Dermis blood vessel endothelial cell (primary cell): ENCODE measurements around the gene ERVK3-1. TPM values are rescaled to one million over a fixed set of nuclear protein-coding genes. Genes with fewer than 3 reads are reported as not detected.

Source experiments
- DNase-seq: peaks from one replicate; pipeline ENCODE4 v3.0.0; 2010
- total RNA-seq: library from RNA; depleted of rRNA; stranded (reverse); fragments of >200 nt; gene quantifications from 2 replicates; pipeline ENCODE4 v1.2.3, GENCODE V29; 2014

ERVK3-1 gene
- total RNA-seq, 1 donor from 2014 or later, result 31.8 TPM

DNA sequence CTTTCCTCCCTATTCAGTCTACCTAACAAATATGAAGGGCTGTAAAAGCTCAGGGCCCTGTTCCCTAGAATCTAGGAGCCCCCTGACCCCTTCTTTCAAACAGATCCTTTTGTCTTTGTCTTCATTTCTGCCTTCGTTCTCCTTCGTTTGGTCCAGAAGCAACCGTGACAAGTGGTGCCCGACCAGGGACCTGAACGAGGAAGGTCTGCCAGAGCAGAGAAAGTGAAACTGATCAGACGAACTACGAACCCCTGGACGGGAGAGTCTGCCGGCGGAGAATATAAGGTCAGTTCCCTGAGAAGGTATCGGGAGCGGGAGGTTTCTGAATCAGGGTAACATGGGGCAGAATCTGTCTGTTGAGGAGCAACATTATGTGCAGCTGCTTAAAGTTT, 751 bp downstream of the ERVK3-1 start:
- DNase-seq, result peak; percentile 41

DNA sequence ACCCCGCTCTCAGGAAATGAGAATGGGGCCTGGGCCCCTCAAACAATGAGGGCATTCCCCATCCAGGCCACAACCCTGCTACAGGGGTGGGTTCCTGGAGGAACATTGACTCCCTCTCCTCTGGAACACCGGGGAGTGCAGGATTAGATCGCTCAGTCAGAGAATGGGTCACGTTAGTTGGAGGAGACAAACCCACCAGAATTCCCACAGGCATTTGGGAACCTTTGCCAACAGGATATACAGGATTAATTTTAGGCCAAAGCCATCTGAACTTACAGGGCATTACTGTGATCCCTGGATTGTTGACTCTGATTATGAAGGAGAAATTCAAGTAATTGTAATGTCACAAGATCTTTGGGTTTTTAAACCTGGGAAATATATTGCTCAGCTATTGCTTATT, 2.6 kb downstream of the ERVK3-1 start:
- DNase-seq, result no peak

DNA sequence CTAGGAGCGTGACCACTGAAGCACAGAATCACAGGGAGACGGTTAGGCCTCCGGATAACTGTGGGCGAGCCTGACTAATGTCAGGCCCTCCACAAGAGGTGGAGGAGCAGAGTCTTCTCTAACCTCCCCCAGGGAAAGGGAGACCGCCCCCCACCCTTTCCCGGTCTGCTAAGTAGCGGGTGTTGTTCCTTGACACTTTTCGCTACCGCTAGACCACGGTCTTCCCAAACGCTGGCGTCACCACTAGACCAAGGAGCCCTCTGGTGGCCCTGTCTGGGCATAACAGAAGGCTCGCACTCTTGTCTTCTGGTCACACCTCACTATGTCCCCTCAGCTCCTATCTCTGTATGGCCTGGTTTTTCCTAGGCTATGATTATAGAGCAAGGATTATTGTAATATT, 5.5 kb downstream of the ERVK3-1 start:
- DNase-seq, result peak; percentile 51

DNA sequence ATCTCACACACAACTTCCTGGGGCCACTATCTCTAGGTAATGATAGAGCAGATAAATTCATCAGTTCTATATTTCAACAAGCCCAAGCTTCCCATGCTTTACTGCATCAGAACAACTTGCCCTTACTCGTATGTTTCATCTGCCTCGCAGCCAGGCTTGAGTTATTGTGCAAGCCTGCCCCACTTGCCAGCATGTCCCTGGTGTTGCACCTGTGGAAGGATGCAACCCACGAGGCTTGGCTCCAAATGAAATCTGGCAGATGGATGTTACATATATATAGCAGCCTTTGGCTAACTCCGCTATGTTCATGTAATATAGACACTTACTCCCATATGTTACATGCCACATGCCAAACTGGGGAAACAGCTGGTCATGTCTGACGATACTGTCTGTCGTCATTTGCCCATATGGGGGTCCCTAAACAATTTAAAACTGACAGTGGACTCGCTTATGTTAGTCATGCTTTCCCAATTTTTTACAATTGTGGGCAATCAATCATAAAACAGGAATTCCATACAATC, 6.2 kb downstream of the ERVK3-1 start:
- no peak for DNase-seq

DNA sequence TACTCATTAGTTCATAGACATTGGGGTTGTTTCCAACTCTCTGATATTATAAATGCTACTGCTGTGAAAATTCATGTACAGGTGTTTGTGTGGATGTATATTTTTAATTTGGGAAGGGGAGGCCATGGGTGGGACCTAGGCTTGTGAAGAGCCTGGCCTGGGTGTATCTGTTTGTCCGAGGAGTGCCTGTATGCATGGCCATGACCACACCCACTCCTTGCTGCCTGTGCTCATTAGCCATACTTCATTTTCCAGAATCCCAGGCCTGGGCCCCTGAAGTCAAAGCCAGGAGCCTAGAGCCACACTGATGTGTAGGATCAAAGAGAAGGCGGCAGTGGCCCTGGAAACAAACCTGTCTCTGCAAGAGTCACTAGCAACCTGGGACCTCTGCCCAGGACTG, 10.4 kb downstream of the ERVK3-1 start:
- DNase-seq, result no peak

DNA sequence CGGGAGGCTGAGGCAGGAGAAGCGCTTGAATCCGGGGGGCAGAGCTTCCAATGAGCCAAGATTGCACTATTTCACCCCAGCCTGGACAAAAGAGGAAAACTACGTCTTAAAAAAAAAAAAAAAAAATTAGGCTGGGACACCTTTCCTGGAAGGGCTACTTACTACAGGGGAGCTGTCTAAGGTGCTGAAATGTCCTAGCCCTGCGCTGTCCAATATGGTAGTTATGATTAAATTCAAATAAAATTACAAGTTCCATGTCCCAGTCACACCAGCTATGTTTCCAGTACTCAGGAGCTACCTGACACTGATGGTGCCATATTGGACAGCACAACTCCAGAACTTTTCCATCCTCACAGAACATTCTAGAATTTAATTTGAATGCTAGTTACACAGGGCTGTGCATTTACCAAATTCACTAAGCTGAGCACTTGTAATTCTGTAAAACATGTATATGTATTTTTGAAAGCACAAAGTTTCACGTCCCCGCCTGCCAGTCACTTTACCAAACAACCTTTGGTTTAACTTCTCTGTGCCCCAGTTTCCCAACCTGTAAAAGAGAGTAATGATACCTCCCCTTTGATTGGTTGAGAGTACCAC, 12.4 kb downstream of the ERVK3-1 start:
- DNase-seq, result peak; percentile 69

DNA sequence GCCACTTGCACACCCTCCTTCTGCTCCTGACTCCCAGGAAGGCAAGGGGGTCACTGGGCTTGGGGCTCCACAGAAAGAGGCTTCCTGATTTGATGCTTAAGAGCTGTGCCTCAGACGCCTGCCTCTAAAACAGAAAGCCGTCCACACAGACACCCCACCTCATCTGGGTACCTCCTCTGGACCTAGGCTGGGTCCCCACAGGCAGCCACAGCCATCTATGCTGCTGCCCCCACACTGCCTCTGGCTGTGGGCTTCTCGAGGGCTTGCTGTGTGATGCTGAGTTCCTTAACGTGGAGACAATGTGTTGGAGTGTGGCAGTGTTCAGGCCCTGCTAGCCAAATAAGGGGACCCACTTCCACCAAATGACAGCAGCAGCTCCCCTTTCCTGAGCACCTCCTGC, 13.1 kb downstream of the ERVK3-1 start:
- no peak for DNase-seq

DNA sequence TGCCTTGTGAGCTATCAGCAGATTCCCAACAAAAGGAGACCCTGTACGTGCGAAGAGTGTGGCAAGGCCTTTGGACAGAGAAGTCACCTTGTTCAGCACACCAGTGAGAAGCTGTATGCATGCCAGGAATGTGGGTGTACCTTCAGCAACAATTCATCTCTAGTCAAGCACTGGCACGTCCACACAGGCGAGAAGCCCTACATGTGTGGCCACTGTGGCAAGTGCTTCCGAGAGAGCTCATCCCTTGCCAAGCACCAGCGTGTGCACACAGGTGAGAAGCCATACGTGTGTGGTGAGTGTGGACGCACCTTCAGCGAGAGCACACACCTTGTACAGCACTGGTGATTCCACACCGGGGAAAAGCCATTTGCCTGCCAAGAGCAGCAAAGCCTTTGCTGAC, 14.1 kb downstream of the ERVK3-1 start:
- DNase-seq, result no peak

DNA sequence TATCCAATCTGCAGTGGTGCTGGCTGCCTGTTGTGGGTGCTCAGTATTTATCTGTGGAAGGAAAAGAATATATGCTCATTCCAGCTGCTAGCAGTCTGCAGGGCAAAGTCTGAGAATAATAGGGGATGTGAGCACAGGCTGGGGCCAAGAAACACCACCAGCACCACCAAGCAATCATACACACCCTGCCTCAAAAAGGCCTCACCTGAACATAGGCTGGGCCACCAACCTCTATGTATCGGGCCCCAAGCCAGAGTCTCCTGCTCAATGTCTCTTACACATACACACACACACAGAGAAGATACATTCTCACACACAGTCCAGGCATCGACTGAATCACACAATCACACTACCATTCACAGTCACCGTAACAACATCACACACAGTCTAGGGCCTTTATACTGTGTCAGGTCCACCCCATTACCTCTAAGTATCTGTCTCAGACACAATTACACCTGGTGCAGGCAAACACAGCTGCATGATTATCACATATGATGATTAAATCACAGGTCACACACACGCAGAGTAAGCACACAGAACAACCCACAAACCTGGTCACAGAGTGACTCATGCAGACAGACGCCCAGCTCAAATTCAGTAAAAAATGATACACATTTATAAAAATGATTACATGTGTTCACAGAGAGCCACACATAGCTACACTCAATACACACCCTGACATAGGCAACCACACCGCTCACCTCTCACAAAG, 20.3 kb downstream of the ERVK3-1 start:
- DNase-seq, result no peak

DNA sequence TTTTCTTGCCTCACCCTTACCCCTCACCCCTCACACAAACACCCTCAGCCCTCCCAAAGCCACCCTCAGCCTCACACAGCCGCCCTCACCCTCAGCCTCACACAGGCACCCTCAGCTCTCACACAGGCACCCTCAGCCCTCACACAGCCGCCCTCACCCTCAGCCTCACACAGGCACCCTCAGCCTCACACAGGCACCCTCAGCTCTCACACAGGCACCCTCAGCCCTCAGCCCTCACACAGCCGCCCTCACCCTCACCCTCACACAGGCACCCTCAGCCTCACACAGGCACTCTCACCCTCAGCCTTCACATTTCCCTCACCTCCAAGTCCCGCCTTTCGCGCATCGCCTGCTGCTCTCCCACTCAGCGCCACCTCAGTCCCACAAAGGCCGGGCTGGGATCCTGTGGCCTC, 21.3 kb downstream of the ERVK3-1 start:
- DNase-seq, result no peak

DNA sequence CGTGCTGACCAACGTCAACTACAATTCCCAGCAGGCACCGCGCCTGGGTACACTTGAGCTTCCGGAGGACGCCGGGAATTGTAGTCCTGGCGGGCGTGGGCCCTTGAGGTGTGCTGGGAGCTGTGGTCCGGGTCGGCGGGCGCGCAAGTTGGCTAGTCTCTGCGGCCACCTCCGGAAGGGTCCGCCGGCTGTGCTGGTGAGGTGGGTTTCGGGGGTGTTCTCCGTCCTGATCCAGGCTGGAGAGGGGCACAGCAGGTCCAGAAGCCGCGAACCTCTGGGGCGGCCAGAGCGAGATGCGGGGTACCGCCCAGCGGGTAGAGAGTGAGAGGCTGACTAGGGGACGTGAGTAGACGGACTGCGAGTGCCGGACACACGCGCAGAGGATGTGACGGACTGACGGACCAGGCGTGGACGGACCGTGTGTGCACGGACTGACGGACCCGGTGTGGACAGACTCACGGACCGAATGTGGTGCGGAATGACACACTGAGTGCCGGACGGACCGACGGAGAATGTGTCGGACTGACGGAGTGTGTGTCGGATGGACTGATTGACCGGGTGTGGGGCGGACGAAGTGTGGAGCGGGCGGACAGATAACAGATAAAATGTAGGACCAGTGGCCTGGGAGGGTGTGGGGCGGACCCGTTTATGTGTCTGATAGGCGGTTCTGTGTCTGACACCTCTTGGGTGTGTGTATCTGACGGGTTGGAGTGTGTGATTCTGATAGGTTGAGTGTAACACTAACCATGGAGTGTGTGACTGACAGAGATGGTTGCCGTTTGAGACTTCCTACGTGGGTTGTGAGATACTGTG, 21.9 kb downstream of the ERVK3-1 start, which contains the start of gene ZSCAN22:
Gene ZSCAN22 (plus strand): TSS at position 81 of the 813 bp plus-strand sequence. CDS start 7,809 bp downstream, outside the sequence.
- peak; percentile 98 for DNase-seq

DNA sequence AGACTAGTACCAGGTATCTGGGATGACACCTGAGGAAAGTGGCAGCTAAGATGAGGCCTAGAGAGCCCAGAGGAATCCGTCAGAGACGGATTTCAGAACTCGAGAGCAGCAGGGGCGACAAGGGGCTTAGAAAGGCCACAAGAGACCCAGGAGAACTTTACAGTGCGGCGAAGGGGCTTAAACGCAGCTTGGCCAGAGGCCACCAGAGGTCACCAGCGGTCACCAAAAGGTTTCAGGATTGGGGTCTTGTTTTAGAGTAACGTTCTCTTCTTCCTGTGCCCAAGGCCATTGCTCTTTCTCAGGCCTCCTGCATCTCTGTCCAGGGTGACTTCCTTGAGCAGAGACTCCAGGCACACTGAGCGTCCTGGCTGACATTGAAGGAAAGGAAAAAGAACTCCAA, 23.8 kb downstream of the ERVK3-1 start:
- peak; percentile 36 for DNase-seq

DNA sequence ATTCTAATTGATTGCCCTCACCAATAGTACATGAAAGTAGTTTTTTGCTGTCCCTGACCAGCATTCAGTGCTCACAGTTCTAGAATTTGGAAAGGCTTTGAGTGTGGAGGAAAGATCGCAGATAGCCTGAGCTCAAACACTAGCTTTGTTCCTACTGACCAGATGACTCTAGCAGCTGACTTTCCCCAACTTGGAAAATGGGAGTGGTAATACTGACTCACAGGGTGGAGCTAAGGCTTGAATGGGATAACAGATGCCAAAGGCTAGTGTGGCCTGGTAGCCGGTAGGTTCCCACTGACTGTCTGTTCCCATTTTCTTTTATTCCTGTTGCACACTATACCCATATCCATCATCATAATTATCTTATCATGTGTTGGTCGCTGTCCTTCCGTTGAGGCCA, 25.3 kb downstream of the ERVK3-1 start:
- peak; percentile 77 for DNase-seq

DNA sequence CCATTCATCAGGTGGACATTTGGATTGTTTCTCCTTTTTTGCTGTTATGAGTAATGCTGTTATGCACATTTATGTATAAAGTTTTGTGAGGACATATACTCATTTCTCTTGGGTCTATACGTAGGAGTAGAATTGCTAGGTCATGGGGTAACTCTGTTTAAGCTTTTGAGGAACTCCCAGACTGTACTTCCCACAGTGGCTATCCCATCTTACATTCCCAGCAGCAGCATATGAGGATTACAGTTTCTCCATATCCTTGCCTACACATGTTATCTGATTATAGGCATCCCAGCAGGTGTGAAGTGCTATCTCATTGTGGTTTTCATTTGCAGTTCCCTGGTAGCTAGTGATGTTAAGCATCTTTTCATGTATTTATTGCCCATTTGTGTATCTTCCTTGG, 27.5 kb downstream of the ERVK3-1 start:
- no peak for DNase-seq

DNA sequence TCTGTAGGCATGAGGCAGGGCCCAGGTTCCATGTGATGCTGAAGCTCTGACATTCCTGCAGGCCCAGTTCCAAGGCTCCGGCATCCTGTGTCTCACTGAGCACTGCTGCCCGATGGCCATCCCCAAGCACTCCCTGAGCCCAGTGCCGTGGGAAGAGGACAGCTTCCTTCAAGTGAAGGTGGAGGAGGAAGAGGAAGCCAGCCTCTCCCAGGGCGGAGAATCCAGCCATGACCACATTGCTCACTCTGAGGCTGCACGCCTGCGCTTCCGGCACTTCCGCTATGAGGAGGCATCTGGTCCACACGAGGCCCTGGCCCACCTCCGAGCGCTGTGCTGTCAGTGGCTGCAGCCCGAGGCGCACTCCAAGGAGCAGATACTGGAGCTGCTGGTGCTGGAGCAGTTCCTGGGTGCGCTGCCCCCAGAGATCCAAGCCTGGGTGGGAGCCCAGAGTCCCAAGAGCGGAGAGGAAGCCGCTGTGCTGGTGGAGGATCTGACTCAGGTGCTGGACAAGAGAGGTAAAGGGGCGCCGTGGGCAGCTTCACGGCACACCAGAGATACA, 29.6 kb downstream of the ERVK3-1 start:
- no peak for DNase-seq

DNA sequence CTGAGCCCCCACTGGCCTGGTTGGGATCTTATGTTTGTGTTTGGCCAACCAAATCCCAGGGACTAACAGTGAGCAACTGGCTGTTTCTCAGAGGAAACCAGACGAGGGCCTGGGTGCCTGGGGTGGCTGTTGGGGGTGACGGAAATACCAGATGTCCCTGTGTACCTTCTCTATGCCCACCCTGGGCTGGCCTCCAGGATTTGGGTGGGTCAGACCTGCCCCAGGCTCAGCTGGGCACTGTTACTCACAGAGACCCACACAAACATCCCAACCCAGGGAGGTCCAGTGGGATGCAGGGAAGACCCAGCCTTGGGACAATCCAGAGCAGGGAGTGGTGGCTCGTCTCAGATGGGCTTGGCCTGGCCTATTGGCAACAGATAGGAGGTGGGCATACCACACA, 30.5 kb downstream of the ERVK3-1 start:
- DNase-seq, result no peak

DNA sequence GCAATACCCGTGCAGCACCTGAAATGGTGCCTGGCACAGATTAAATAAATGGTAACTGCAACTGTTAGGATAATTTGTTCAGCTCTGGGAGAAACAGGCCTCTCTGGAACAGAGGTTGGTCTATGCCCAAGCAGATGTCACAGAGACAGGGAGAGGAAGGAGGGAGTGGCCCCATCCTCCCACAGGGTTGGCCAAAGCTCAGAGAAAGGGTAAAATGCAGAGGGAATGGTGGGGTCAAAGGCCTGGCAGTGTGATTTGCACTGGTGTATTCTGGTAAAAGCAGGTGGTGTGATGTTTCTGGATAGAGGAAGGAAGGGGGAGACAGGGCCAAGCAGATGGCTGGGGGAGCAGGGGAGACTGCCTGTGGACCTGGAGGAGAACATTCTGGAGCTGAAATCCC, 31.0 kb downstream of the ERVK3-1 start:
- no peak for DNase-seq

DNA sequence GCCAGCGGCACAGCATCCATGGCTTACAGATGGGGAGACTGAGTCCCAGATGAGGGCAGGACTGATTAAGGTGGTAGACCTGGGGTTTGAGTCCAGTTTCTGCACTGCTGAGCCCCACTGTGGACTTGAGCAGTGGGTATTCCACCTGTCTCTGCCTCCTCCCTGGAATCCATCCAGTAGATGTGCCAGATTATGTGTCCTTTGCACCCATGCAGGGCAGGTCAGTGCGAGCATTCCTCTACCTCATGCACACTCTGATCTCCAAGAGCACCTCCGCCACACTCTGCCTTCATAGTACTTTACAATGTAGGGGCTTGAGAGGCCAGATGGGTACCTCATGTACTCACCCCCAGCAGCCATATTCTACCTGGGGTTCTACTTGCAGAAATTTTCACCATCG, 31.6 kb downstream of the ERVK3-1 start:
- DNase-seq, result no peak

DNA sequence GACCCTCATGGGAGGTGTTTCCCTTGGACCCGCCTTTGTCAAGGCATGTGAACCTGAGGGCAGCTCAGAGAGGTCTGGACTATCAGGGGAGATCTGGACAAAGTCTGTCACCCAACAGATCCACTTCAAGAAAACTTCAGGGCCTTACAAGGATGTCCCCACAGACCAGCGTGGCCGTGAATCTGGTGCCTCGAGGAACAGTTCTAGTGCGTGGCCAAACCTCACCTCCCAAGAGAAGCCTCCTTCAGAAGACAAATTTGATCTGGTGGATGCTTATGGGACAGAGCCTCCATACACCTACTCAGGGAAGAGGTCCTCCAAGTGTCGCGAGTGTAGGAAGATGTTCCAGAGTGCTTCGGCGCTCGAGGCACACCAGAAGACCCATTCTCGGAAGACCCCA, 33.2 kb downstream of the ERVK3-1 start:
- DNase-seq, result no peak

DNA sequence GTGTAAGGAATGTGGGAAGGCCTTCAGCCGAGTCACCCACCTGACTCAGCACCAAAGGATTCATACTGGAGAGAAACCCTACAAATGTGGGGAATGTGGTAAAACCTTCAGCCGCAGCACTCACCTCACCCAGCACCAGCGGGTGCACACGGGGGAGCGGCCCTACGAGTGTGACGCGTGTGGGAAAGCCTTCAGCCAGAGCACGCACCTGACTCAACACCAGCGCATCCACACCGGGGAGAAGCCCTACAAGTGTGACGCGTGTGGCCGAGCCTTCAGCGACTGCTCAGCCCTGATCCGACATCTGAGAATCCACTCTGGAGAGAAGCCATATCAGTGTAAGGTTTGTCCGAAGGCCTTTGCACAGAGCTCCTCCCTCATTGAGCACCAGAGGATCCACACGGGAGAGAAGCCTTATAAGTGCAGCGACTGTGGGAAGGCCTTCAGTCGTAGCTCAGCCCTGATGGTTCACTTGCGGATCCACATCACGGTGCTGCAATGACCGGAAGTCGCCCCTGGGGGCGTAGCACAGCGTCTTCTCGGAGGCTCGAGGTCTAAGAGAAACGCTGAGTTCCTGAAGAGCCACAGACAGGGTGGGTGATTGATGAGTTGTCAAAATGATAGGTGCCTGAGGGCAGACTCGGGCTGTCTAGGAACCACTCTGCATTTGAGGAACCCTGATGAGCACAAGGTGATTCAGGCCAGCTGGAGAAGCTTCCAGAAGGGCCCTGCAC, 33.8 kb downstream of the ERVK3-1 start:
- no peak for DNase-seq

DNA sequence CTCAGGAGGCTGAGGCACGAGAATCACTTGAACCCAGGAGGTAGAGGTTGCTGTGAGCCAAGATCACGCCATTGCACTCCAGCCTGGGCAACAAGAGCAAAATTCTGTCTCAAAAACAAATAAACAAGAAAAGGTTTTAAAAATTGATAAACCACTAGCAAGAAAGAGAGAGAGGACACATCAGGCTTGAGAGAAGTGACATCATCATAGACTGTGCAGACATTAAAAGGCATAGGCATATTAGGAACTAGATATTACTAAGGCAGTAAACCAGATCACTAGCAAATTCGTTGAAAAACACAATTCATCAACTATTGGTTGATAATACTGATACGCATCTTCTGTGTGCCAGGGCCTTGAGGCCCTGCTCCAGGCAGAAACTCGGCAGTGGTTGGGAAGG, 40.4 kb downstream of the ERVK3-1 start:
- DNase-seq, result no peak
